Right lung (tissue), 10 donors: ENCODE results near the gene ZFYVE27. TPM values are rescaled to one million over a fixed set of nuclear protein-coding genes. Genes with fewer than 3 reads are reported as not detected.
A peak's percentile ranks its signal among the peaks of the same experiment; 100 is the strongest.
"Not testable (repeated sequence)": the region's sequence is repeated elsewhere in the genome, so short reads cannot be mapped to it uniquely, and the experiment has no call there.

Experiments
- DNase-seq, 2 donors: peaks; one replicate each; pipeline ENCODE4 v3.0.0-alpha.2; 2013
- long read RNA-seq, 8 donors: transcript quantifications; one replicate each; lab custom pipeline, GENCODE V29; 2026
- polyA plus RNA-seq, 5 donors: library from polyadenylated mRNA; unstranded; fragments of 120-200 nt; gene quantifications; one replicate each; pipeline versions ENCODE4 v1.2.1 to v1.2.3, GENCODE V29; 2013; ENCODE audit warnings: inconsistent platforms in 1 of 5, low replicate concordance in 1 of 5; ENCODE audit not compliant: insufficient read length in 5 of 5, insufficient read depth in 1 of 5

Gene ZFYVE27, protein sequence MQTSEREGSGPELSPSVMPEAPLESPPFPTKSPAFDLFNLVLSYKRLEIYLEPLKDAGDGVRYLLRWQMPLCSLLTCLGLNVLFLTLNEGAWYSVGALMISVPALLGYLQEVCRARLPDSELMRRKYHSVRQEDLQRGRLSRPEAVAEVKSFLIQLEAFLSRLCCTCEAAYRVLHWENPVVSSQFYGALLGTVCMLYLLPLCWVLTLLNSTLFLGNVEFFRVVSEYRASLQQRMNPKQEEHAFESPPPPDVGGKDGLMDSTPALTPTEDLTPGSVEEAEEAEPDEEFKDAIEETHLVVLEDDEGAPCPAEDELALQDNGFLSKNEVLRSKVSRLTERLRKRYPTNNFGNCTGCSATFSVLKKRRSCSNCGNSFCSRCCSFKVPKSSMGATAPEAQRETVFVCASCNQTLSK
- 10 to 100 TPM; 22.3 to 34.6 (median 28.3) TPM for polyA plus RNA-seq
- long read RNA-seq, donor 1, partial matches to known transcripts: 5 of 10 reads
- long read RNA-seq, donor 1, other reads (novel, unspliced or antisense): 5 of 10 reads
- long read RNA-seq, donor 2, partial matches to known transcripts: 5 of 6 reads
- long read RNA-seq, donor 2, other reads (novel, unspliced or antisense): 0 of 6 reads
- long read RNA-seq, donor 3: 0 reads
- long read RNA-seq, donor 4, partial matches to known transcripts: 0 of 2 reads
- long read RNA-seq, donor 4, other reads (novel, unspliced or antisense): 0 of 2 reads
- long read RNA-seq, donor 5, partial matches to known transcripts: 27 of 30 reads
- long read RNA-seq, donor 5, other reads (novel, unspliced or antisense): 0 of 30 reads
- long read RNA-seq, donor 6, partial matches to known transcripts: 0 of 7 reads
- long read RNA-seq, donor 6, other reads (novel, unspliced or antisense): 5 of 7 reads
- long read RNA-seq, donor 7, partial matches to known transcripts: 12 of 15 reads
- long read RNA-seq, donor 7, other reads (novel, unspliced or antisense): 0 of 15 reads
- long read RNA-seq, donor 8: 0 reads

GRCh38 chr10:97736902-97737769 is at the start of gene ZFYVE27:
Gene ZFYVE27, plus strand, starts transcription at chr10:97737128. Its CDS starts 1,350 bp downstream, at chr10:97738478.
- DNase-seq: peak; percentile 95

DNA sequence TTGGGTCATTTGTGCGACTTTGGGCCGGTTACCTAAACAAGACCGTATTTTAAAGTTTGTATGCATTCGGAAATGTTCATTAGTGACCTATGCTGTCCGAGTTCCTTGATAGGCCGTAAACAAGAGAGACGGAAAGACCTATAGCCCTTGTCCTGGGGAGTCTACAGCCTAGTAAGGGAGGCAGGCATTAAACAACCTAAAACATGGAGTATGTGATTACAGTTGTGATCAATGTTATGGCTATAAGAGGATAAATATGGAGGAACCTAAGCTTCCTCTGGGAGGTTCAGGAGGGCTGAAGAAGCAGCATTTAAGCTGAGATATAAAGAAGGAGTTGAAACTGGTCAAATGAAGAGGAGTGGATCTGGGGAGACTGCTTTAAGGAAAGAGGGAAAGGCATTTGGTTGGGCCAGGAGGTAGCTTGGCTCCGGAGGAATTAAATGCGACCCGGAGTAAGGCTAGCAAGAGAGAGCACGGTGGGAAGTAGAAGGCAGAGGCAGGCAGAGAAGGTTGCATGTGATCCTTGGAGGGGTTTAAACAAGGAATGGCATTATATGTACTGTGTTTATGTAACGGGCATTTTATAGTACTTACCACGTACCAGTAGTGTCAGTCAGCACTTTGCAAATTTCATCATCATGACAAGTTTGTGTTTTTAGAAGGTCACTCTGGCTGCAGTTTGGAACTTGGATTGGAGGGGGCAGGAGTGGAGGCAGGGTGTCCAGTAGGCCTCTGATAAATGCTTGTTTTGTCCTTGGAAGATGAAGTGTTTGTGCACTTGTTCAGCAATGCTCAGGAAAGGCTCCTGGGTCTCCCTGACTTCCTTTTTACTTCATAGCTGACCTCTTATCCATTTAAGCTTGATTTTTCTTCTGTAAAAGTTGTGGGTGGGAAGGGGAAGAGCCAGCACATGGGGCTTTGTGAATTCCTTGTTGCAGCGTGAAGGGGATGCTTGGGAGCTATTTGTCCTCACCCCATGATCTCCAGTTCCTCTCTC is 48.8 kb upstream of the ZFYVE27 start:
- peak; percentile 11 to 33 for DNase-seq

GRCh38 chr10:97689559-97690020 is 47.3 kb upstream of the ZFYVE27 start:
- DNase-seq: no peak

GRCh38 chr10:97690133-97690532 is 46.8 kb upstream of the ZFYVE27 start:
- no peak for DNase-seq

- DNase-seq: not testable (repeated sequence)
These were observed 38.8 kb upstream of the ZFYVE27 start for GRCh38 chr10:97698072-97698655.

DNA sequence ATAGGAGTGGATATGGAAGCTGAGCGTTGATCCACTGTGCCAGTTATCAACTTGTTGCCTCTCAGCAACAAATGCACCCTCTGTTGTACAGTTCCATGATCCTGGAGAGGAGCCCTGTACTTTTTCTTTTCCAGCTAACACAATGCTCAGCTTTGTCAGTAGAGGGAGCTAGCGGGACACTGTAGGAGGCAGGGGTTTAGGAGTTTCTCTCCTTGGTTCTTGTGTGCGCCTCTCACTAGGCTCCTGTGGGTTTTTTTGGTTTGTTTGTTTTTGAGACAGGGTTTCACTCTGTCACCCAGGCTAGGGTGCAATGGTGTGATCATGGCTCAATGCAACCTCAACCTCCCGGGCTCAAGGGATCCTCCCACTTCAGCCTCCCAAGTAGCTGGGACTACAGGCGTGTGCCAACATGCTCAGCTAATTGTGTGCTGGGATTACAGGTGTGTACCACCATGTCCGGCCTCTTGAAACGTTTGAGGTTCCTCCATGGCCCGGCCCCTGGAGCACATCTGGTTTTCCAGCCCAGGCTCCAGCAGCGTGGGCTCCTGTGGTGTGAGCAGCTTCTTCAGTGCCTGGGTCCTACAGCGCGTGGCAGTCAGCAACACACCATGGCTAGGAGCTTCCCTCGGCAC is 35.4 kb upstream of the ZFYVE27 start:
- DNase-seq: peak in 1 of 2 donors; percentile 59

GRCh38 chr10:97703398-97704067 is 33.4 kb upstream of the ZFYVE27 start:
- DNase-seq: no peak

GRCh38 chr10:97704341-97704740 is 32.6 kb upstream of the ZFYVE27 start:
- no peak for DNase-seq

- DNase-seq: no peak
These were observed 31.8 kb upstream of the ZFYVE27 start for GRCh38 chr10:97705006-97705670.

DNA sequence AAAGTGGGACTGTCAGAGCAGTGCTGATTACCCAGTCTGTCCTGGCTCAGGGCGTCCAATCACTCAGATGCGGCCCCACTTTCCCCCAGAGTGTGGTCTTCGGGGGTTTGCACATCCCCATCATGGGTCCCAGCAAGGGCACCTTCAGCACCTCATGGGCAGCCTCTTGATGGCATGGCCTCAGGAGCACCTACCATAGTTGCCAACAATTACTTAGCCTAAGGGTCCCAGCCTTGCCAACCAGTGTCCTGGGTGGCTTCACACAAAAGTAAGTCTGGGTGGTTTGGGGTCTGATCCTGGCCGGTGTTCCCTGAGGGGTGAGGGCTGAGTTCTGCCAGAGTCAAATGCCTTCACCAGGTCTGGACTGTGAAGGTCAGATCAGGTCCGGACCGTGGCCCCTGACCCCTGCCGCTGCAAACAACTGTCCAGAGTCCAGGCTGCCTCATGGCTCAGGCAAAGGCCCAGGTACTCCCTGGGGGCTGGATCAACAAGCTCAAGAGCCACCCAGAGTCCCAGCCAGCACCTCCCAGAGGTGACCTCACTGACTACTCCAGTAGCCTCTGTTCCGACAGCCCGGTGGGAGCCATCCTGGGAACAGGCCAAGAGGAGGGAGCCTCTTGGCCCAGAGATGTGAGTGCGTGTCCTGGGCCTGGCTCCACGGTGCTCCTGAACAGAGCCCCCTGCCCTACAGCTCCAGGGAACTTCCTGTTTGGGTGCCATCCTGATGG is 29.6 kb upstream of the ZFYVE27 start:
- no peak for DNase-seq

DNA sequence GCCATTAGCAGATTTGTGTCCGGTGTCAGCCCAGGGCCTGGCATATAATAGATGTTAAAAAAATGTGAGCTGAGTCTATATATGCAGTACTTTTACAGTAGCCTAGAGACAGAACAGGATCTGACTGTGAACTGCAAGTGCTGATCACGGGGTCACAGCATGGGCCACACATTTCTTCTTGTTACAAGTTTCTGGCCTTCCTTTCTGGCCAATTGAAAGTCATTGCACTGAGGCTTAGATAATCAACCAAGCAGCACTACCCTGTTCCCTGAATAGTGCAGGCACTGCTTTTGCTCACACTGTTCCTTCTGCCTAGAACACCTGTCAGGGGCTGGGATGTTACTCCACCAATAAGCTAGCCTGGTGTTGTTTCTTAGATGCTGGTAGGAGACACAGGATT is 28.8 kb upstream of the ZFYVE27 start:
- no peak for DNase-seq

GRCh38 chr10:97708976-97709946 is 27.7 kb upstream of the ZFYVE27 start:
- DNase-seq: no peak

GRCh38 chr10:97711640-97712572 is 25.0 kb upstream of the ZFYVE27 start:
- no peak for DNase-seq

- DNase-seq: peak; percentile 82 to 87
These were observed 23.5 kb upstream of the ZFYVE27 start, which contains the start of gene MARVELD1 for GRCh38 chr10:97713339-97713825. Gene MARVELD1, plus strand, starts transcription at chr10:97713730. Its CDS starts 147 bp downstream, at chr10:97713877.
